AG04450 (cell line): Measurements from ENCODE around the gene BIRC7. TPM values are rescaled to one million over a fixed set of nuclear protein-coding genes. Genes with fewer than 3 reads are reported as not detected.

Experiments
- CTCF ChIA-PET: fragments of 300-600, 350-600 bp; formaldehyde crosslinking; extraction: SDS; loops from one replicate; lab custom pipeline; 2022; ENCODE audit warnings: antibody characterized with exemption, inconsistent platforms; lab: Charles Lee
- POLR2A ChIA-PET: fragments of 350-600 bp; formaldehyde crosslinking; extraction: SDS; loops from one replicate; lab custom pipeline; 2021; ENCODE audit warnings: antibody characterized with exemption, inconsistent platforms; lab: Yijun Ruan, JAX
- DNase-seq: peaks from one replicate; pipeline ENCODE4 v3.0.0-alpha.2; 2011; ENCODE audit warnings: low read depth, low spot score
- H3K27ac ChIP-seq: one replicate; pipeline ENCODE4 v1.5.1; 2012; ENCODE audit warnings: low read depth, low read length, control low read depth
- H3K27me3 ChIP-seq: one replicate; pipeline ENCODE4 v1.6.0; 2012; ENCODE audit warnings: low read length; ENCODE audit not compliant: control insufficient read depth, insufficient read depth
- H3K4me3 ChIP-seq: 2 replicates; pipeline ENCODE4 v1.5.1; 2011; ENCODE audit warnings: mild to moderate bottlenecking, low read depth, low read length, control low read depth
- H3K9me3 ChIP-seq: 2 replicates; pipeline ENCODE4 v1.5.1; 2012; ENCODE audit warnings: low read length; ENCODE audit not compliant: control insufficient read depth, insufficient read depth
- CTCF ChIP-seq: IDR thresholded peaks from 2 replicates; pipeline ENCODE4 v1.5.1; 2011; ENCODE audit warnings: low read depth, low read length, control low read depth, inconsistent platforms
- polyA minus RNA-seq: library from RNA; depleted of rRNA, polyadenylated mRNA; stranded (reverse); fragments of >200 nt; gene quantifications from 2 replicates; pipeline ENCODE4 v1.2.3, GENCODE V29; 2011; rRNA and poly(A)+ RNA removed
- polyA plus RNA-seq: library from polyadenylated mRNA; depleted of rRNA; stranded (reverse); fragments of >200 nt; gene quantifications from 2 replicates; pipeline ENCODE4 v1.2.3, GENCODE V29; 2011; rRNA removed

Gene BIRC7, protein sequence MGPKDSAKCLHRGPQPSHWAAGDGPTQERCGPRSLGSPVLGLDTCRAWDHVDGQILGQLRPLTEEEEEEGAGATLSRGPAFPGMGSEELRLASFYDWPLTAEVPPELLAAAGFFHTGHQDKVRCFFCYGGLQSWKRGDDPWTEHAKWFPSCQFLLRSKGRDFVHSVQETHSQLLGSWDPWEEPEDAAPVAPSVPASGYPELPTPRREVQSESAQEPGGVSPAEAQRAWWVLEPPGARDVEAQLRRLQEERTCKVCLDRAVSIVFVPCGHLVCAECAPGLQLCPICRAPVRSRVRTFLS
- polyA plus RNA-seq, result not detected in 2 replicates
- polyA minus RNA-seq, result not detected in 2 replicates

- Histone ChIP-seq H3K27ac (no peak within 1 kb of the TSS), H3K4me3 (no peak within 1 kb of the TSS), H3K9me3 (no peaks in the 10 kb centered on the region; the same call in 1 of the 2 replicates), H3K27me3 (peaks cover 5% of the 10 kb centered on the region)
- CTCF ChIA-PET, result interaction anchor here (0.6 to 6.0 kb wide), 3 partner anchors 12 to 74 kb away, joined by 3 to 45 read pairs (median 4); no protein-coding TSS in a partner anchor
- no peak for DNase-seq
- TF ChIP-seq CTCF, result no peak
- POLR2A ChIA-PET, result no interaction called here
Measured at GRCh38 chr20:63235399-63235983, at the start of gene BIRC7. Gene BIRC7, plus strand, starts transcription at chr20:63235905. Its CDS starts 192 bp downstream, at chr20:63236097.

GRCh38 chr20:63186084-63186483, 49.6 kb upstream of the BIRC7 start:
- CTCF ChIA-PET, result no interaction called here
- no peak for DNase-seq

DNA sequence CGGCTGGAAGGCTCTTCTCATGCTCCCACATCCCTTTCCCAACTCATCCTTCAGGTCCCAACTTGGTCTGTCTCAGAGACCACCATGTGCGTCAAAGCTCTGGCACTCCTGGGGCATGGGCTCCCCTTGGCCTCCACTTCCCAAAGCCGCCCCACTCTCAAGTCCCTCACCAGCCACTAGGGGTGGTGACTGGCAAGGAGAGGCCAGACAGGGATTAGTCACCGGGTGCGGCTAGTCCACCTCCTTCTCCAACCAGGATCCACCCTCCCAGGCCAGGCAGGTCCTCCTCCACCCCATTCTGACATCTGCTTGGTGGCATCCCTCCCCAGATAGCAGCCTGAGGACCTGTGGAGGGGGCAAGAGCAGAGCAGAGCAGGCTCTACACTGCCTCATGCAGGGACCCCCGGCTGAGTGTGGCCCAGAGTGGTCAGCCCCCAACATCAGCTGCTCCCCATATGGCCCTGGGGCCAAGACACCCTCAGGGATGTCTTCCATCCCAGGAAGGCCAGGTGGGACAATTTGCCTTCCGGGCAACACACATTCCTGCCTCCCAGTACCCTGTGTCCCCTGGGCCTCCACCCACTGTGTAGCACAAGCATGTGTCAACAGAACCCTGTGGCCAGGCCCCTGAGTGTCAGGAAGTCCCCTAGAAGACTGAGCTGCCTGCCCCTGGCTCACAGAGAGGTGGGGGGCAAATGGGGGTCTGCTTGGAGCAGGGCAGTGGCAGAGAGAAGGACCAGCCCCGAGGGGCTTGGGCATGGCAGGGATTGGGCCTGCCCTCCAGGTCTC, 49.0 kb upstream of the BIRC7 start:
- ChIA-PET CTCF (no interaction called here), POLR2A (no interaction called here)
- TF ChIP-seq CTCF, result no peak
- Histone ChIP-seq H3K27ac (no peak overlapping the region), H3K27me3 (peaks cover 14% of the 10 kb centered on the region), H3K9me3 (peaks cover 7% of the 10 kb centered on the region; the same call in 1 of the 2 replicates), H3K4me3 (no peak overlapping the region)
- DNase-seq, result no peak

More at GRCh38 chr20:63186084-63186483, 49.6 kb upstream of the BIRC7 start:
- TF ChIP-seq CTCF, result no peak
- POLR2A ChIA-PET, result no interaction called here
- H3K9me3 ChIP-seq, result peaks cover 7% of the 10 kb centered on the region; the same call in 1 of the 2 replicates
- no peak overlapping the region for H3K4me3 ChIP-seq
- H3K27me3 ChIP-seq, result peaks cover 18% of the 10 kb centered on the region
- no peak overlapping the region for H3K27ac ChIP-seq

DNA sequence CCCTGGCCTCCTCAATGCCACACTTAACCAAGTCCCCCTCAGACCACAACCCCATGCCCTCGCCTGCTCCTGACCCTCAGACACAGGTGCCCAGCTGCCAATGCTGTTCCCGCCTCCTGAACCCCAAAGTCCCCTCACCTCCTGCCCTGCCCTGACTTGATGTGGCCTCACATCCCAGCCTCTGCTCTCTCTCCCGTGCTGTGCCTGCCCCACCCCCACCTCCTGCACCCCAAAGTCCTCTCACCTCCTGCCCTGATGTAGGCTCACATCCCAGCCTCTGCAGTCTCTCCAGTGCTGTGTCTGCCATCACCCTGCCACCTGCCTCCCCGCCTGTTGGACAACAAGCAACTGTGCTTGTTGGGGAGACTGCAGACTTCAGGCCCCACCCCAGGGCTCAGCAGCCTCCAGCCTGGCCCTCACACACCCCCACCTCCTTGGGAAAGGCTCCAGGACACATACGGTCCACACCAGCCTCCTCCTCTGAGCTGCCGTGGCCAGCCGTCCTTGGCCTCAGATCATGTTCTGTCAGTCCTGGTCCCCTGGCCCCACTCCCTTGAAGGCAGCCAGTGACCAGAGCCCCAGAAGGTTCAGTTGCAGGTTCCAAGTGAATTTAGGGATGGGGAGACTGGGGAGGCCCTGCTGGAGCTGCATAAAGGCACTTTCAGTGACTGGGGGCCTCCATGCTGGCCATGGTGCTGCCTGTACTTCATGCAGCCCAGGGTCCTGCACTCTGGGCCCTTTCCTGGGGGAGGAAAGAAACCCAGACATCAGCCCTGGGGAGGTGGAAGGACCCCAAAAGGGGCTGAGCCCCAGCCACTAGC, 48.2 kb upstream of the BIRC7 start:
- no peak for TF ChIP-seq CTCF
- POLR2A ChIA-PET, result no interaction called here
- CTCF ChIA-PET, result no interaction called here

More for the DNA sequence above, 48.2 kb upstream of the BIRC7 start:
- Histone ChIP-seq H3K27ac (no peak overlapping the region), H3K27me3 (peaks cover 11% of the 10 kb centered on the region), H3K9me3 (peaks cover 7% of the 10 kb centered on the region; the same call in 1 of the 2 replicates), H3K4me3 (no peak overlapping the region)
- DNase-seq, result no peak
